IMR-90 (cell line): ENCODE measurements around the gene EFNB2. TPM values are rescaled to one million over a fixed set of nuclear protein-coding genes. Genes with fewer than 3 reads are reported as not detected.
A peak's percentile ranks its signal among the peaks of the same experiment; 100 is the strongest.

Source experiments
- ATAC-seq: fragments of 200-7000 bp; cut with Tn5 transposase; 2 replicates; pipeline ENCODE4 v1.9.1; 2020; ENCODE audit warnings: low read depth, mild to moderate bottlenecking, moderate library complexity
- BruUV-seq: library from RNA; stranded (reverse); fragments of 400-500 nt; replicated peaks from 2 replicates; lab custom pipeline; 2021; lab: Mats Ljungman, UMichigan
- CTCF ChIA-PET: fragments of 300-600 bp; formaldehyde crosslinking; extraction: SDS; loops from one replicate; lab custom pipeline; 2021; ENCODE audit warnings: antibody characterized with exemption; lab: Yijun Ruan, JAX
- POLR2A ChIA-PET: fragments of 300-600 bp; sonication (Branson Sonifier 250); formaldehyde crosslinking; loops from one replicate; lab custom pipeline; 2022; ENCODE audit warnings: antibody characterized with exemption; ENCODE audit not compliant: unreplicated experiment; lab: Charles Lee
- DNase-seq: peaks from one replicate; pipeline ENCODE4 v3.0.0; 2013
- H2AFZ ChIP-seq: replicated peaks from 2 replicates; pipeline ENCODE3; 2013; ENCODE audit warnings: low read length, mild to moderate bottlenecking; ENCODE audit not compliant: poor library complexity
- H2AK5ac ChIP-seq: 2 replicates; pipeline ENCODE4 v1.6.1; 2013; ENCODE audit warnings: low read depth, low read length, inconsistent platforms
- H2AK9ac ChIP-seq: replicated peaks from 2 replicates; pipeline ENCODE3; 2013; ENCODE audit warnings: mild to moderate bottlenecking, low read depth, low read length, moderate library complexity; ENCODE audit not compliant: poor library complexity
- H2BK120ac ChIP-seq: 2 replicates; pipeline ENCODE4 v1.6.1; 2013; ENCODE audit warnings: low read depth, low read length, inconsistent platforms
- H2BK15ac ChIP-seq: 3 replicates; pipeline ENCODE4 v1.6.1; 2013; ENCODE audit warnings: low read depth, low read length, inconsistent platforms
- H2BK20ac ChIP-seq: 2 replicates; pipeline ENCODE4 v1.6.1; 2013; ENCODE audit warnings: low read depth, mild to moderate bottlenecking, inconsistent platforms, low read length, moderate library complexity
- H2BK5ac ChIP-seq: 2 replicates; pipeline ENCODE4 v1.6.1; 2013; ENCODE audit warnings: mild to moderate bottlenecking, low read depth, low read length, inconsistent platforms; ENCODE audit not compliant: poor library complexity, severe bottlenecking
- H3K14ac ChIP-seq: replicated peaks from 2 replicates; pipeline ENCODE4 v1.6.1; 2013; ENCODE audit warnings: low read depth, low read length, inconsistent platforms
- H3K18ac ChIP-seq: 2 replicates; pipeline ENCODE4 v1.6.1; 2013; ENCODE audit warnings: low read depth, low read length, control low read depth
- H3K23ac ChIP-seq: 2 replicates; pipeline ENCODE4 v1.6.1; 2013; ENCODE audit warnings: low read depth, low read length, inconsistent platforms
- H3K27ac ChIP-seq: 2 replicates; pipeline ENCODE4 v1.5.1; 2013; ENCODE audit warnings: mild to moderate bottlenecking, control low read depth, low read length; ENCODE audit not compliant: insufficient read depth
- H3K27me3 ChIP-seq: 2 replicates; pipeline ENCODE4 v1.6.1; 2013; ENCODE audit warnings: low read length; ENCODE audit not compliant: control insufficient read depth, insufficient read depth
- H3K36me3 ChIP-seq: 2 replicates; pipeline ENCODE4 v1.6.1; 2013; ENCODE audit warnings: low read length, mixed read lengths; ENCODE audit not compliant: control insufficient read depth, insufficient read depth
- H3K4ac ChIP-seq: 2 replicates; pipeline ENCODE4 v1.6.1; 2013; ENCODE audit warnings: low read depth, low read length, inconsistent platforms
- H3K4me1 ChIP-seq: 2 replicates; pipeline ENCODE4 v1.6.1; 2013; ENCODE audit warnings: low read length, mixed read lengths; ENCODE audit not compliant: control insufficient read depth, insufficient read depth
- H3K4me2 ChIP-seq: 2 replicates; pipeline ENCODE4 v1.6.1; 2013; ENCODE audit warnings: low read depth, mild to moderate bottlenecking, control low read depth, low read length, moderate library complexity
- H3K4me3 ChIP-seq: 2 replicates; pipeline ENCODE4 v1.5.1; 2013; ENCODE audit warnings: low read depth, mild to moderate bottlenecking, control low read depth, low read length, moderate library complexity; ENCODE audit not compliant: insufficient read depth
- H3K56ac ChIP-seq: 2 replicates; pipeline ENCODE4 v1.6.1; 2013; ENCODE audit warnings: low read length, inconsistent platforms; ENCODE audit not compliant: insufficient read depth; ENCODE audit errors: extremely low read depth
- H3K79me1 ChIP-seq, 2 experiments: 2 replicates each; pipeline ENCODE4 v1.6.1; 2013; ENCODE audit warnings: low read length in 2 of 2, inconsistent platforms in 1 of 2, low read depth in 1 of 2
- H3K9ac ChIP-seq: 2 replicates; pipeline ENCODE4 v1.6.1; 2013; ENCODE audit warnings: low read depth, low read length, control low read depth
- H3K9me1 ChIP-seq: 2 replicates; pipeline ENCODE4 v1.6.1; 2013; ENCODE audit warnings: low read length, inconsistent platforms; ENCODE audit not compliant: insufficient read depth
- H3K9me3 ChIP-seq: 2 replicates; pipeline ENCODE4 v1.6.1; 2013; ENCODE audit warnings: low read length; ENCODE audit not compliant: control insufficient read depth, insufficient read depth
- H4K20me1 ChIP-seq: 2 replicates; pipeline ENCODE4 v1.6.1; 2013; ENCODE audit warnings: low read length, inconsistent platforms; ENCODE audit not compliant: insufficient read depth
- H4K5ac ChIP-seq: 2 replicates; pipeline ENCODE4 v1.6.1; 2013; ENCODE audit warnings: mild to moderate bottlenecking, low read depth, low read length, control low read depth
- H4K8ac ChIP-seq, 2 experiments: 2 replicates each; pipeline ENCODE4 v1.6.1; 2013; ENCODE audit warnings: low read depth in 2 of 2, low read length in 2 of 2, control low read depth in 1 of 2, inconsistent platforms in 1 of 2
- H4K91ac ChIP-seq: 2 replicates; pipeline ENCODE4 v1.6.1; 2013; ENCODE audit warnings: low read depth, low read length, inconsistent platforms; ENCODE audit not compliant: insufficient read depth
- BHLHE40 ChIP-seq: fragments of 150-350 bp; IDR thresholded peaks from 2 replicates; pipeline ENCODE4 v1.6.1; 2016; ENCODE audit warnings: mild to moderate bottlenecking, low read depth, low read length
- CEBPB ChIP-seq: IDR thresholded peaks from 2 replicates; pipeline ENCODE4 v1.6.1; 2012; ENCODE audit warnings: low read depth, low read length, improper control_type of control experiment
- CHD1 ChIP-seq: IDR thresholded peaks from 2 replicates; pipeline ENCODE4 v1.6.1; 2012; ENCODE audit warnings: low read depth, low read length, improper control_type of control experiment
- FOS ChIP-seq: fragments of 150-350 bp; IDR thresholded peaks from 2 replicates; pipeline ENCODE4 v1.6.1; 2016; ENCODE audit warnings: low read depth, low read length
- MAFK ChIP-seq: IDR thresholded peaks from 2 replicates; pipeline ENCODE4 v1.6.1; 2012; ENCODE audit warnings: low read depth, low read length, improper control_type of control experiment
- MAZ ChIP-seq: IDR thresholded peaks from 2 replicates; pipeline ENCODE4 v1.6.1; 2012; ENCODE audit warnings: low read depth, mild to moderate bottlenecking, low read length, improper control_type of control experiment, moderate library complexity, borderline replicate concordance
- NFE2L2 ChIP-seq: fragments of 150-350 bp; IDR thresholded peaks from 2 replicates; pipeline ENCODE4 v1.6.1; 2016; ENCODE audit warnings: low read depth, mild to moderate bottlenecking, low read length
- POLR2A ChIP-seq: IDR thresholded peaks from 2 replicates; pipeline ENCODE4 v1.6.1; 2012; ENCODE audit warnings: mild to moderate bottlenecking, low read depth, low read length
- RAD21 ChIP-seq: IDR thresholded peaks from 2 replicates; pipeline ENCODE4 v1.6.1; 2012; ENCODE audit warnings: low read length, improper control_type of control experiment
- RCOR1 ChIP-seq: IDR thresholded peaks from 2 replicates; pipeline ENCODE4 v1.6.1; 2012; ENCODE audit warnings: mild to moderate bottlenecking, low read length, improper control_type of control experiment; ENCODE audit not compliant: insufficient replicate concordance
- RFX5 ChIP-seq: IDR thresholded peaks from 2 replicates; pipeline ENCODE4 v1.8.0; 2012; ENCODE audit warnings: low read depth, mild to moderate bottlenecking, low read length, moderate library complexity
- SMC3 ChIP-seq: fragments of 150-350 bp; IDR thresholded peaks from 2 replicates; pipeline ENCODE4 v1.6.1; 2016; ENCODE audit warnings: low read depth, mild to moderate bottlenecking, antibody characterized with exemption, low read length, moderate library complexity
- WGBS, 2 experiments: methylation state at CpG; one replicate each; pipeline versions ENCODE4 v1.1.5 to v1.1.7; 2013; ENCODE audit warnings: missing lambda C conversion rate in 2 of 2; ENCODE audit not compliant: insufficient read length in 1 of 2; ENCODE audit errors: extremely low coverage in 2 of 2; 5-methylcytosine and 5-hydroxymethylcytosine counted together
- dilution Hi-C: fragments of 300-500 bp; cut with HindIII; formaldehyde crosslinking; loops from one replicate; pipeline ENCODE4 v1.14.3; 2018; ENCODE audit warnings: low sequenced_read_pairs; ENCODE audit not compliant: unreplicated experiment
- in situ Hi-C: fragments of 300-500 bp; cut with MboI; formaldehyde crosslinking; loops from 3 replicates; pipeline ENCODE4 v1.14.3; 2019; ENCODE audit warnings: low sequenced_read_pairs, inconsistent platforms, mixed read lengths
- intact Hi-C: fragments of 100-400 bp; cut with micrococcal nuclease; formaldehyde crosslinking; loops from 2 replicates; pipeline ENCODE4 v1.10.0; 2022
- polyA plus RNA-seq, 3 experiments: library from polyadenylated mRNA; depleted of rRNA; stranded (reverse); fragments of >200 nt; gene quantifications; 2 replicates each; pipeline ENCODE4 v1.2.3, GENCODE V29; 2012; ENCODE audit warnings: low replicate concordance in 1 of 3
- total RNA-seq: library from RNA; depleted of rRNA; stranded (reverse); fragments of >200 nt; gene quantifications from 2 replicates; pipeline ENCODE4 v1.2.3, GENCODE V29; 2012
- TF ChIP-seq, protein P1 (sequence below): fragments of 150-350 bp; IDR thresholded peaks from 2 replicates; pipeline ENCODE4 v1.6.1; 2017; ENCODE audit warnings: mild to moderate bottlenecking, antibody characterized with exemption, low read length, low read depth
- TF ChIP-seq, protein P2 (sequence below): fragments of 150-350 bp; IDR thresholded peaks from 2 replicates; pipeline ENCODE4 v1.6.1; 2016; ENCODE audit warnings: low read depth, mild to moderate bottlenecking, low read length, moderate library complexity, borderline replicate concordance
- TF ChIP-seq, protein P3 (sequence below): conservative IDR thresholded peaks from 2 replicates; pipeline ENCODE4 v1.5.1; 2012; ENCODE audit warnings: mild to moderate bottlenecking, low read depth, low read length, improper control_type of control experiment

Gene EFNB2
- total and polyA plus RNA-seq, 2 of the 4 experiments (the other 2 are of a cell fraction): 5.4 to 6.0 TPM

DNA sequence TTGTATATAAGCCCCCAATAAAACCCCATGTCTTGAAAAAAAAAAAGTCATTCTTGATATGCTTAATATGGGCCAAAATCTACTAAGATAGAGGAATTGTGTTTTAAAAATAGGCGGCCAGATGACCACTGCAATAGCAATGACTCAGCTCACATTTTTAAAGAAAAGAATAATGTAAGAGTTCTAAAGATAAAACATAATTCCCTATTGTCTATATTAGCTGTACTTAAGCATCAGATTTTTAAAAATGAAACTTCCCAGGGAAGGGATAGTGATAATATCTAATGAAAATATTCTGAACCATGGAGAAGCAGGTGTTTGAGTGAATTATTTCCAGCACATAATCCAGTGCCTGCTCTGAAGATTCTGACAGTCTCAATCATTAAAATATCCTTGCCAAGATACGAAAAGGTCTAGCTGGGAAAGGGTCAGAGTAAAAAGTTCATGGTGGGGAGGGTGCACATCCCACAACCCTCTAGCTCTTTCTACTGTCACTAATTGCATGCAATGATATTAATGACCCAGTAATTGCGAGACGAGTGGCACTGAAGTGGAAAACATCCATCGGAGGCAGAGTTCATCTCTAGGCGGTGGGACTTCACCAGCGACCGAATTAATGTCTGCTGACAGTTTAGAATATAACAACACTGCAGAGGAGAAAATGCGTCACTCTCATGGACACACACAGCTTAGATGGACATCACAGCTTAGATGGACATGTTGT is 31.6 kb downstream of the EFNB2 start:
- no peak overlapping the region for H3K9ac ChIP-seq
- dilution Hi-C loops (no loop called here), intact Hi-C loops (no loop called here), in situ Hi-C loops (loop anchor here (25.0 kb wide), 1 partner anchor 417 kb away; no protein-coding TSS in a partner anchor)
- no TSS peak for BruUV-seq
- no peak overlapping the region for H3K4me2 ChIP-seq
- no peaks in the 10 kb centered on the region for H3K27me3 ChIP-seq
- H2BK20ac ChIP-seq: no peak overlapping the region
- no peak overlapping the region for H3K18ac ChIP-seq
- H3K23ac ChIP-seq: no peak overlapping the region
- no peak overlapping the region for H2BK5ac ChIP-seq
- no peak overlapping the region for H2BK120ac ChIP-seq
- H4K91ac ChIP-seq: no peak overlapping the region
- no peak overlapping the region for H3K14ac ChIP-seq
- DNase-seq (peak; percentile 34), ATAC-seq (no peak)
- no peak overlapping the region for H4K8ac ChIP-seq
- CTCF ChIA-PET: no interaction called here
- H3K4me1 ChIP-seq: peaks cover 3% of the 10 kb centered on the region; the same call in 1 of the 2 replicates
- no peak overlapping the region for H2AFZ ChIP-seq
- no peak overlapping the region for H3K27ac ChIP-seq
- no peak overlapping the region for H2AK5ac ChIP-seq
- no peak overlapping the region for H3K4ac ChIP-seq
- H3K4me3 ChIP-seq: no peak overlapping the region
- POLR2A ChIA-PET: no interaction called here
- no peak overlapping the region for H3K56ac ChIP-seq
- no peaks in the 10 kb centered on the region for H3K36me3 ChIP-seq
- no peak overlapping the region for H4K5ac ChIP-seq
- H3K79me1 ChIP-seq: peaks cover 10 to 17% of the 10 kb centered on the region in 2 experiments; a peak in 2 of 4 replicates
- no peak overlapping the region for H2BK15ac ChIP-seq
- H2AK9ac ChIP-seq: peak overlapping the region; percentile 52
- 78% methylated on average over 5 of the region's 9 CpGs; no CpG with 5 or more reads in 1 of the 2 experiments for WGBS, 2 experiments
- no peaks in the 10 kb centered on the region for H3K9me1 ChIP-seq
- no peaks in the 10 kb centered on the region for H3K9me3 ChIP-seq
- no peaks in the 10 kb centered on the region for H4K20me1 ChIP-seq
- TF ChIP-seq CHD1 (no peak), POLR2A (no peak), MAZ (no peak), RAD21 (no peak), NFE2L2 (no peak), FOS (no peak), CEBPB (no peak), RCOR1 (no peak), BHLHE40 (no peak), SMC3 (no peak), MAFK (no peak), RFX5 (no peak)
- TF ChIP-seq, protein P1, sequence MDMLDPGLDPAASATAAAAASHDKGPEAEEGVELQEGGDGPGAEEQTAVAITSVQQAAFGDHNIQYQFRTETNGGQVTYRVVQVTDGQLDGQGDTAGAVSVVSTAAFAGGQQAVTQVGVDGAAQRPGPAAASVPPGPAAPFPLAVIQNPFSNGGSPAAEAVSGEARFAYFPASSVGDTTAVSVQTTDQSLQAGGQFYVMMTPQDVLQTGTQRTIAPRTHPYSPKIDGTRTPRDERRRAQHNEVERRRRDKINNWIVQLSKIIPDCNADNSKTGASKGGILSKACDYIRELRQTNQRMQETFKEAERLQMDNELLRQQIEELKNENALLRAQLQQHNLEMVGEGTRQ: no peak
- TF ChIP-seq, protein P2, sequence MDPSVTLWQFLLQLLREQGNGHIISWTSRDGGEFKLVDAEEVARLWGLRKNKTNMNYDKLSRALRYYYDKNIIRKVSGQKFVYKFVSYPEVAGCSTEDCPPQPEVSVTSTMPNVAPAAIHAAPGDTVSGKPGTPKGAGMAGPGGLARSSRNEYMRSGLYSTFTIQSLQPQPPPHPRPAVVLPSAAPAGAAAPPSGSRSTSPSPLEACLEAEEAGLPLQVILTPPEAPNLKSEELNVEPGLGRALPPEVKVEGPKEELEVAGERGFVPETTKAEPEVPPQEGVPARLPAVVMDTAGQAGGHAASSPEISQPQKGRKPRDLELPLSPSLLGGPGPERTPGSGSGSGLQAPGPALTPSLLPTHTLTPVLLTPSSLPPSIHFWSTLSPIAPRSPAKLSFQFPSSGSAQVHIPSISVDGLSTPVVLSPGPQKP: no peak
- TF ChIP-seq, protein P3, sequence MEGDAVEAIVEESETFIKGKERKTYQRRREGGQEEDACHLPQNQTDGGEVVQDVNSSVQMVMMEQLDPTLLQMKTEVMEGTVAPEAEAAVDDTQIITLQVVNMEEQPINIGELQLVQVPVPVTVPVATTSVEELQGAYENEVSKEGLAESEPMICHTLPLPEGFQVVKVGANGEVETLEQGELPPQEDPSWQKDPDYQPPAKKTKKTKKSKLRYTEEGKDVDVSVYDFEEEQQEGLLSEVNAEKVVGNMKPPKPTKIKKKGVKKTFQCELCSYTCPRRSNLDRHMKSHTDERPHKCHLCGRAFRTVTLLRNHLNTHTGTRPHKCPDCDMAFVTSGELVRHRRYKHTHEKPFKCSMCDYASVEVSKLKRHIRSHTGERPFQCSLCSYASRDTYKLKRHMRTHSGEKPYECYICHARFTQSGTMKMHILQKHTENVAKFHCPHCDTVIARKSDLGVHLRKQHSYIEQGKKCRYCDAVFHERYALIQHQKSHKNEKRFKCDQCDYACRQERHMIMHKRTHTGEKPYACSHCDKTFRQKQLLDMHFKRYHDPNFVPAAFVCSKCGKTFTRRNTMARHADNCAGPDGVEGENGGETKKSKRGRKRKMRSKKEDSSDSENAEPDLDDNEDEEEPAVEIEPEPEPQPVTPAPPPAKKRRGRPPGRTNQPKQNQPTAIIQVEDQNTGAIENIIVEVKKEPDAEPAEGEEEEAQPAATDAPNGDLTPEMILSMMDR: no peak
